ENCODE data around the gene SEMA3E.
"Not testable (repeated sequence)": the region's sequence is repeated elsewhere in the genome, so short reads cannot be mapped to it uniquely, and the experiment has no call there.

Gene SEMA3E

DNA sequence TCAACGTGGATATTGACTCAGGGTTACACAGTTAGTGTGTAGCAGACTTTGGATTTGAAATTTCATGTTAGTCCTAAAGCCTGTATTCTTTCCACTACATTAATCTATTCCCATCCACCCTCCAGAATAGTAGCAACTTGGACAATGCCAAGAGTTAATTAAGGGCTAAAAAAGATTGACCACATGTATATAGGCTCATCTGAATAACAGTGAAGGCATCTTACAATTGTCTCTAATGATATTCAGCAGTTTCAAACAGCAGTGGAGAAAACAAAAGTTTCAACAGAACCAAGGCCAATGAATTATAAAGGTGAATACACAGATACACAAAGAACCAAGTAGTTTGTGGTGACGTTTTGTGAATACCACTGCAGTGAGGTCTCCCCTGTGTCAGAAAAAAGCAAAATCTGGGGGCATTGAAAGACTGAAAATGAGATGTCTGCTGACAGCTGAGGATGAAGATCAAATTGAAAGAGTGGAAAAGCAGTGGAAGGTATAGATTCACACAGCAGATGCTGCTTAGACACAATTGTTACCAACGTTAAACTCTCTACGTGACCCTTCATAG is 202.8 kb downstream of the SEMA3E start:
- Histone ChIP-seq H4K8ac (ENCODE audit: low read depth, low read length) (no peak overlapping the region), H2AK5ac (ENCODE audit: low read length) (no peak overlapping the region), H2AFZ (ENCODE audit: insufficient read depth, low read length, poor library complexity) (no peak overlapping the region), H3K27ac (ENCODE audit: low read depth, low read length) (no peak overlapping the region), H3K27me3 (ENCODE audit: insufficient read depth, low read length) (no peaks in the 10 kb centered on the region), H3K9ac (ENCODE audit: low read length) (no peak overlapping the region), H2BK120ac (ENCODE audit: insufficient read depth, low read length, poor library complexity) (no peak overlapping the region), H3K18ac (ENCODE audit: low read length) (no peak overlapping the region), H3K4me2 (ENCODE audit: low read length) (no peak overlapping the region), H3K79me2 (ENCODE audit: control insufficient read depth, insufficient read depth, low read length, poor library complexity) (no peaks in the 10 kb centered on the region), H4K12ac (ENCODE audit: low read depth, low read length) (no peak overlapping the region), H3K4me3 (ENCODE audit: low read depth, low read length) (no peak overlapping the region), H3K4me1 (ENCODE audit: control insufficient read depth in 1 of 2, insufficient read depth in 2 of 2, low read length in 2 of 2) (no peaks in the 10 kb centered on the region), H3K36me3 (ENCODE audit: control insufficient read depth in 1 of 2, insufficient read depth in 2 of 2, low read length in 2 of 2) (no peaks in the 10 kb centered on the region), H4K91ac (ENCODE audit: low read depth, low read length) (no peak overlapping the region), H3K23ac (ENCODE audit: low read length) (no peak overlapping the region), H3K79me1 (ENCODE audit: low read length) (no peaks in the 10 kb centered on the region), H3K4ac (ENCODE audit: low read depth, low read length) (no peak overlapping the region), H3K9me3 (ENCODE audit: insufficient read depth, low read depth, low read length) (no peaks in the 10 kb centered on the region), H2BK12ac (ENCODE audit: low read length) (no peak overlapping the region), H2BK5ac (ENCODE audit: low read depth, low read length, poor library complexity) (no peak overlapping the region), H3K14ac (ENCODE audit: low read length) (no peak overlapping the region)
- WGBS (ENCODE audit: extremely low coverage, insufficient coverage, insufficient read length) = no CpG with 5 or more reads among the region's 4 CpGs
- no peak for DNase-seq

DNA sequence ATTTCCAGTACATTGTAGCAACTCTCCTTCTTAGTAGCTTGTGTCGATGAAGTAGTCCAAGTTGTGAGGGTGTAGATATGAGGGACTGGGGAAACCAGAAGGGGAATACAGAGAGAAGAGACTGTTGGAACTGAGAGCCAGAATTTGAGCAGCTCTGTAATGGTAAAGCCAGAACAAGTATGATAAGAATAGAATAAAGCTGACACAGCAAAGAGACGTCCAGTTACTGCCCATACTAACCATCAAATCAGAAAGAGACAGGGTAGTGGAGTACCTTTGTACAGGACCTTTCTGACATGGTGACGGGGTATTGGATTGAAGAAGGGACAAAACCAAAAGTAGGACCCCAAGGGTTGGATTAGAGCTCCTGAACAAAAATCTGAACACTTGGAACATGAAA is 206.0 kb downstream of the SEMA3E start:
- H3K79me1 ChIP-seq (ENCODE audit: low read length) = no peaks in the 10 kb centered on the region
- H3K18ac ChIP-seq (ENCODE audit: low read length) = no peak overlapping the region
- no peaks in the 10 kb centered on the region for H3K4me1 ChIP-seq (ENCODE audit: control insufficient read depth in 1 of 2, insufficient read depth in 2 of 2, low read length in 2 of 2)
- H2AK5ac ChIP-seq (ENCODE audit: low read length) = no peak overlapping the region
- H3K36me3 ChIP-seq (ENCODE audit: control insufficient read depth in 1 of 2, insufficient read depth in 2 of 2, low read length in 2 of 2) = no peaks in the 10 kb centered on the region
- no peak overlapping the region for H2AFZ ChIP-seq (ENCODE audit: insufficient read depth, low read length, poor library complexity)
- H3K4me2 ChIP-seq (ENCODE audit: low read length) = no peak overlapping the region
- H3K14ac ChIP-seq (ENCODE audit: low read length) = no peak overlapping the region
- H3K4me3 ChIP-seq (ENCODE audit: low read depth, low read length) = no peak overlapping the region
- H2BK120ac ChIP-seq (ENCODE audit: insufficient read depth, low read length, poor library complexity) = no peak overlapping the region
- H2BK12ac ChIP-seq (ENCODE audit: low read length) = no peak overlapping the region
- no peak overlapping the region for H3K9ac ChIP-seq (ENCODE audit: low read length)
- no peak overlapping the region for H3K23ac ChIP-seq (ENCODE audit: low read length)
- H4K12ac ChIP-seq (ENCODE audit: low read depth, low read length) = no peak overlapping the region
- WGBS (ENCODE audit: extremely low coverage, insufficient coverage, insufficient read length) = no CpG with 5 or more reads among the region's 3 CpGs
- H3K27ac ChIP-seq (ENCODE audit: low read depth, low read length) = no peak overlapping the region
- no peaks in the 10 kb centered on the region for H3K9me3 ChIP-seq (ENCODE audit: insufficient read depth, low read depth, low read length)
- no peaks in the 10 kb centered on the region for H3K27me3 ChIP-seq (ENCODE audit: insufficient read depth, low read length)
- no peak overlapping the region for H4K8ac ChIP-seq (ENCODE audit: low read depth, low read length)
- H3K4ac ChIP-seq (ENCODE audit: low read depth, low read length) = no peak overlapping the region
- DNase-seq = no peak
- no peak overlapping the region for H4K91ac ChIP-seq (ENCODE audit: low read depth, low read length)
- no peaks in the 10 kb centered on the region for H3K79me2 ChIP-seq (ENCODE audit: control insufficient read depth, insufficient read depth, low read length, poor library complexity)
- no peak overlapping the region for H2BK5ac ChIP-seq (ENCODE audit: low read depth, low read length, poor library complexity)

DNA sequence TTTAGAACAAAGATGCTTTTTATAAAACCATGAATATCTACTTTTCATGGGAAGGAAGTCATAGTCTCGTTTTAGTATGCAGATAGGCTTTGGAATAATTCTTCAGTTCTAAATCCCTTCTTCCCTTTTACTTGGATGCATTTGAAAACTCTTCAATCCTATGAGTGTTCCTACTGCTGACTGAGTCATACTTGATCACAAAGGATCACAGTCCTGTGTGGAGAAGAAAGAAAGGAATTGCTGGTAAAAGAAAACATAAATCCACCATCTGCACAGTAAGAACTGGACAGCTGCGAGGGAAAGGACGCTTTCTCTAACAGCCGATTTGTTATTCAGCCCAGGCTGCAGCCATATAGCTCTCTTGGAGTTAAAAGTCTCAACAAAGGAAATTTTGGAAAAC is 209.9 kb downstream of the SEMA3E start:
- Histone ChIP-seq H2AK5ac (ENCODE audit: low read length) (no peak overlapping the region), H2BK12ac (ENCODE audit: low read length) (no peak overlapping the region), H3K14ac (ENCODE audit: low read length) (no peak overlapping the region), H3K4me1 (ENCODE audit: control insufficient read depth in 1 of 2, insufficient read depth in 2 of 2, low read length in 2 of 2) (no peaks in the 10 kb centered on the region), H2BK5ac (ENCODE audit: low read depth, low read length, poor library complexity) (no peak overlapping the region), H3K79me1 (ENCODE audit: low read length) (no peaks in the 10 kb centered on the region), H3K4me3 (ENCODE audit: low read depth, low read length) (no peak overlapping the region), H3K4me2 (ENCODE audit: low read length) (no peak overlapping the region), H3K9ac (ENCODE audit: low read length) (no peak overlapping the region), H3K4ac (ENCODE audit: low read depth, low read length) (no peak overlapping the region), H3K23ac (ENCODE audit: low read length) (no peak overlapping the region), H3K79me2 (ENCODE audit: control insufficient read depth, insufficient read depth, low read length, poor library complexity) (no peaks in the 10 kb centered on the region), H2AFZ (ENCODE audit: insufficient read depth, low read length, poor library complexity) (no peak overlapping the region), H3K27ac (ENCODE audit: low read depth, low read length) (no peak overlapping the region), H3K9me3 (ENCODE audit: insufficient read depth, low read depth, low read length) (no peaks in the 10 kb centered on the region), H3K27me3 (ENCODE audit: insufficient read depth, low read length) (no peaks in the 10 kb centered on the region), H4K91ac (ENCODE audit: low read depth, low read length) (no peak overlapping the region), H4K8ac (ENCODE audit: low read depth, low read length) (no peak overlapping the region), H2BK120ac (ENCODE audit: insufficient read depth, low read length, poor library complexity) (no peak overlapping the region), H3K18ac (ENCODE audit: low read length) (no peak overlapping the region), H4K12ac (ENCODE audit: low read depth, low read length) (no peak overlapping the region), H3K36me3 (ENCODE audit: control insufficient read depth in 1 of 2, insufficient read depth in 2 of 2, low read length in 2 of 2) (no peaks in the 10 kb centered on the region)
- no CpG with 5 or more reads among the region's 4 CpGs for WGBS (ENCODE audit: extremely low coverage, insufficient coverage, insufficient read length)
- no peak for DNase-seq

DNA sequence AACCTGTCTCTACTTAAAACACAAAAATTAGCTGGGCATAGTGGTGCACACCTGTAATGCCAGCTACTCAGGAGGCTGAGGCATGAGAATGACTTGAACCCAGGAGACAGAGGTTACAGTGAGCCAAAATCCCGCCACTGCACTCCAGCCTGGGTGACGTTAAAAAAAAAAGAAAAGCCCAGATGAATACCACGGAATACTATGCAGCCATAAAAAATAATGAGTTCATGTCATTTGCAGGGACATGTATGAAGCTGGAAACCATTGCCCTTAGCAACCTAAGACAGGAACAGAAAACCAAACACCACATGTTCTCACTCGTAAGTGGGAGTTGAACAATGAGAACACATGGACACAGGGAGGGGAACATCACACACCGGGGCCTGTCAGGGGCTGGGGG is 218.7 kb downstream of the SEMA3E start:
- H2BK120ac ChIP-seq (ENCODE audit: insufficient read depth, low read length, poor library complexity); H3K9me3 ChIP-seq (ENCODE audit: insufficient read depth, low read depth, low read length); H3K9ac ChIP-seq (ENCODE audit: low read length); H3K23ac ChIP-seq (ENCODE audit: low read length); H3K79me1 ChIP-seq (ENCODE audit: low read length); H2BK5ac ChIP-seq (ENCODE audit: low read depth, low read length, poor library complexity); H3K79me2 ChIP-seq (ENCODE audit: control insufficient read depth, insufficient read depth, low read length, poor library complexity); H3K4me3 ChIP-seq (ENCODE audit: low read depth, low read length); H3K14ac ChIP-seq (ENCODE audit: low read length); H3K36me3 ChIP-seq (ENCODE audit: control insufficient read depth in 1 of 2, insufficient read depth in 2 of 2, low read length in 2 of 2); H2BK12ac ChIP-seq (ENCODE audit: low read length); H3K4me2 ChIP-seq (ENCODE audit: low read length); H3K27ac ChIP-seq (ENCODE audit: low read depth, low read length); H4K12ac ChIP-seq (ENCODE audit: low read depth, low read length); H3K18ac ChIP-seq (ENCODE audit: low read length); H2AK5ac ChIP-seq (ENCODE audit: low read length); H4K8ac ChIP-seq (ENCODE audit: low read depth, low read length); DNase-seq; H3K4ac ChIP-seq (ENCODE audit: low read depth, low read length); H3K4me1 ChIP-seq (ENCODE audit: control insufficient read depth in 1 of 2, insufficient read depth in 2 of 2, low read length in 2 of 2); H2AFZ ChIP-seq (ENCODE audit: insufficient read depth, low read length, poor library complexity); H4K91ac ChIP-seq (ENCODE audit: low read depth, low read length); H3K27me3 ChIP-seq (ENCODE audit: insufficient read depth, low read length): not testable (repeated sequence)
- no CpG with 5 or more reads among the region's 5 CpGs for WGBS (ENCODE audit: extremely low coverage, insufficient coverage, insufficient read length)

Data from trophoblast cell (in vitro differentiated cells and primary cell).